Lower lobe of right lung (tissue), 2 donors: Measurements from ENCODE around the gene IL1RN. TPM values are rescaled to one million over a fixed set of nuclear protein-coding genes. Genes with fewer than 3 reads are reported as not detected.

Experiments used
- ATAC-seq, 2 donors: fragments of 200-7000 bp; cut with Tn5 transposase; one replicate each; pipeline ENCODE4 v1.9.1; 2020 to 2022; ENCODE audit warnings: mild to moderate bottlenecking in 2 of 2, moderate library complexity in 2 of 2
- DNase-seq: peaks from one replicate; pipeline ENCODE4 v3.0.0-alpha.2; 2020
- H3K27ac ChIP-seq: fragments of 200-600 bp; one replicate; pipeline ENCODE4 v1.8.0; 2022
- H3K27me3 ChIP-seq: fragments of 200-600 bp; one replicate; pipeline ENCODE4 v1.8.0; 2022; ENCODE audit warnings: low read depth
- H3K36me3 ChIP-seq: fragments of 200-600 bp; one replicate; pipeline ENCODE4 v1.8.0; 2022; ENCODE audit warnings: mild to moderate bottlenecking
- H3K4me1 ChIP-seq: fragments of 200-600 bp; one replicate; pipeline ENCODE4 v1.8.0; 2022
- H3K4me3 ChIP-seq: fragments of 200-600 bp; one replicate; pipeline ENCODE4 v1.8.0; 2022; ENCODE audit warnings: mild to moderate bottlenecking
- H3K9me3 ChIP-seq: fragments of 200-600 bp; one replicate; pipeline ENCODE4 v1.8.0; 2022
- intact Hi-C: fragments of 100-400 bp; cut with DNase I; formaldehyde crosslinking; loops from one replicate; pipeline ENCODE4 v1.11.0; 2022
- total RNA-seq: library from RNA; stranded (reverse); fragmentation: NEBNext Ultra II Directional; extraction: Animal tissue kit (Norgen Biotek cat#: 25700); gene quantifications from one replicate; pipeline ENCODE4 v1.2.1, GENCODE V29; 2021
- TF ChIP-seq, protein P1 (sequence below): fragments of 200-600 bp; IDR thresholded peaks from one replicate; pipeline ENCODE4 v1.8.0; 2022; ENCODE audit warnings: antibody characterized with exemption, mild to moderate bottlenecking
- donor health status: DM: no; HTN: yes; CAD: no; lungs with severe emphysema.

The IL1RN gene
- total RNA-seq, 1 donor from 2014 or later, result 20.1 TPM

DNA sequence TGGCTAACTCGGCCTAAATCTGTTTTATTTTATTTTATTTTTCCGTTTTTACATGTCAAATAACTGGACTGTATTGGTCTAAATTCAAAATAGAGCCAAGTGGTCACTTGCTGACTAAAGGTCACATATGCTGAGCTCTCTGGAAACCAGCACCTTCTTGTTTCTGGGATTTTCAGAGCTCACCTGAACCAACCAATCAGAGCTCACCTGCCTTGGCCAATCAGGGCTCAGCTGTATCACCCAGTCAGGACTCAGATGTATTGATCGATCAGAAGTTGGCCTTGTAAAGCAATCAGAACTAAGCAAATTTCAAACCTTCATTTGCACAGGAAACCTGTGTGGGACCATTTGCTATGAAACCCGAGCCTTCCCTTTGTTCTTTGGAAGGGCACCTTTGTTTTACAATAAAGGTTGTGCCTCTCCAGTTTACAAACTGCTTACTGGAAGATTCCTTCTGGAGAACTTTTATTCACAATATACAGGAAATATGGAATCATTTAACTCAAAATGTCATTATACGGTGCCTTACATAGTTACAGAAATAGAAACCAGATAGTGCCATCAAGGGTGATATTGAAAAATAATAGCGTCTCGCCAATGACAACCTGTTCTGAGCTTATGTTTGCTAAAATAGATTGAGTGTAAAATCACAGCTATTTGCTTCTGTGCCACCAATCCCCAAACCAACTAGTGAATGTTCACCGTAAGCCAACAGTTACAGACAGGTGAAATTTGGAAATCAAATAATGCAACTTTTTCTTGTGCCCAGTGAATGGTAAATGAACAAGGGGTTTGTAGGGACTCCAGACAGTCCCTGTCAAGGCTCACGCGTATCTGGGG lies 29.1 kb downstream of the IL1RN start:
- intact Hi-C loops, result no loop called here
- H3K27me3 ChIP-seq, result peaks cover 5% of the 10 kb centered on the region
- DNase-seq (no peak), ATAC-seq (peak in 1 of 2 donors; percentile 55)
- peak overlapping the region; percentile 69 for H3K27ac ChIP-seq
- no peaks in the 10 kb centered on the region for H3K9me3 ChIP-seq
- peaks cover 17% of the 10 kb centered on the region for H3K4me1 ChIP-seq
- H3K36me3 ChIP-seq, result no peaks in the 10 kb centered on the region
- H3K4me3 ChIP-seq, result peak overlapping the region; percentile 65
- TF ChIP-seq, protein P1, sequence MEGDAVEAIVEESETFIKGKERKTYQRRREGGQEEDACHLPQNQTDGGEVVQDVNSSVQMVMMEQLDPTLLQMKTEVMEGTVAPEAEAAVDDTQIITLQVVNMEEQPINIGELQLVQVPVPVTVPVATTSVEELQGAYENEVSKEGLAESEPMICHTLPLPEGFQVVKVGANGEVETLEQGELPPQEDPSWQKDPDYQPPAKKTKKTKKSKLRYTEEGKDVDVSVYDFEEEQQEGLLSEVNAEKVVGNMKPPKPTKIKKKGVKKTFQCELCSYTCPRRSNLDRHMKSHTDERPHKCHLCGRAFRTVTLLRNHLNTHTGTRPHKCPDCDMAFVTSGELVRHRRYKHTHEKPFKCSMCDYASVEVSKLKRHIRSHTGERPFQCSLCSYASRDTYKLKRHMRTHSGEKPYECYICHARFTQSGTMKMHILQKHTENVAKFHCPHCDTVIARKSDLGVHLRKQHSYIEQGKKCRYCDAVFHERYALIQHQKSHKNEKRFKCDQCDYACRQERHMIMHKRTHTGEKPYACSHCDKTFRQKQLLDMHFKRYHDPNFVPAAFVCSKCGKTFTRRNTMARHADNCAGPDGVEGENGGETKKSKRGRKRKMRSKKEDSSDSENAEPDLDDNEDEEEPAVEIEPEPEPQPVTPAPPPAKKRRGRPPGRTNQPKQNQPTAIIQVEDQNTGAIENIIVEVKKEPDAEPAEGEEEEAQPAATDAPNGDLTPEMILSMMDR, result no peak

DNA sequence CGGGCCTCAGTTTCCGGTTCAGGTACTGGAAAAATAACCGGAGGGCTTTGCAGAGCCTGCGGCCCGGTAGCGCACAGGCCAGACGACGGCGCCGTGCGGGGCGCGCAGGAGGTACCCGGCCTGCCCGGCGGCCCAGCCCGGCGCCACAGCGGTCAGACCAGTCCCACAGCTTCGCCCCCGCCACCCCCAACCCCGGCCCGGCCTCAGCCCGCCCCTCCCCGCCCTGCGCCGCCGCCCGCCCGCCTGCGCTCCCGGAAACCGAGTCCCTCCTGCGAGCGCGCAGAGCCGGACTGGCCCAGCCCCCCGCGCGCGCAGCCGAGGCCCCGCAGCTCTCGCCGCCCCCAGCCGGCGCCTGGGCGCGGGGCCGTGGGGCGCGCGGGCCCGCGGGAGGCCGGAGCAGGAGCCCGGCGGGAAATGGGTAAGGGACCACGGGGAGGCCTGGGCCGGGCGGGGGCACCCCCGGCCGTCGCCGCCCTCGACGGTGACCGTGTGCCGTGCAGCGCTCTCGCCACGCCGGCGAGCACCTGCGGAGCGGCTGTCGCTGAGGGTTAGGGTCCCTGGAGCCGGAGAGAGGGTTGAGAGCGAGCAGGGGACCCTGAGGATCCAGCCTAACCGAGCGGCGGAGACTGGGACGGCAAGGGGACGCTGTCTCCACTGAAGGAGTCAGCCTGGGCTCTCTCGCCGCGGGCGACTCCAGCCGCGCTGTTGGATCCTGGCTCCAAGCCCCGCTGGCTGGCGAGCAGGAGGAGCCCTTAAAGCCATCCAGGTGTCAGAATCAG lies 29.9 kb downstream of the IL1RN start:
- Histone ChIP-seq H3K27me3 (peaks cover 5% of the 10 kb centered on the region), H3K4me3 (peak overlapping the region; percentile 65), H3K27ac (peak overlapping the region; percentile 71), H3K4me1 (peaks cover 17% of the 10 kb centered on the region), H3K9me3 (no peaks in the 10 kb centered on the region), H3K36me3 (no peaks in the 10 kb centered on the region)
- ATAC-seq, result peak; percentile 95
- intact Hi-C loops, result no loop called here
- TF ChIP-seq, protein P1, result no peak
- peak; percentile 81 for DNase-seq

DNA sequence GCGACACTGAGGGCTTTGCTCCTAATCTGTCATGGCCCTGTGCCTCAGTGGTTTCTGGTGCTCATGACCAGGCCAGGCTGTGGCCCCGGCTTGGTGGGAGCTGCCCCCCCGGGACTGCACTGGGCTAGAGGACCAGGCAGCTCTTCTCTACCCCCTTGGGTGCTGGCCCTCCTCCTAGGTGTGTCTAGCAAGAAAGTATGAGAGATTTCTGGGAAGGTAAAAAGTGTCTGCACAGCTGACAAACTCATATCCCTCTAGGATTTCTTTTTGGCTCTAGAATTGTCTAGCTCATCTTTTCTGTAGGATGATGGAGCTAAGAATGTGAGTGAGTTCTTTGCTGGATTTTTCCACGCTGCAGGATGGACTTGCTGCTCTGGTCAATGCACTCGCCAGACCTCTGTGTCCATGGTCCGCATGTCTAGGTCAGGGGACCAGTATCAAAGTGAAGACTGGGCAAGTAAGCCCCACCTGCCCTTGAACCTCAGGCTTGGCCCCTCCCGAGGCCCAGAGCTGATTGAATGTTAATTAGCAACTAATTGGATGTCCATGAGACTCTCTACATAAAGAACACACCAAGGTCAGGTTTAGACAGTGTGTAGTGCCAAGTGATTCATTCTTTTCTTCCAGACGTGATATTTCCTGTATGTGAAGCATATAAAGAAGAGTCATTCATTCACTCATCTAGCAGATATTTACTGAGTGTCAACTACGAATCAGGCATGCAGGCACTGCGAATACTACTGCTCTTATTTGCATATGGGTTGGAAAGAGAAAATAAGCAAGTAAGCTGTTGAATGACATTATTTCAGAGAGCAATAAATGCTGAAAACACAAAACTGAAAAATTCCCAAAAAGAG lies 30.7 kb downstream of the IL1RN start:
- Histone ChIP-seq H3K4me1 (peaks cover 17% of the 10 kb centered on the region), H3K4me3 (peak overlapping the region; percentile 65), H3K36me3 (no peaks in the 10 kb centered on the region), H3K9me3 (no peaks in the 10 kb centered on the region), H3K27me3 (peaks cover 5% of the 10 kb centered on the region), H3K27ac (peak overlapping the region; percentile 71)
- DNase-seq, result no peak
- intact Hi-C loops, result no loop called here
- peak; percentile 31 to 56 for ATAC-seq
- TF ChIP-seq, protein P1, result no peak

GRCh38 chr2:113158884-113159553 lies 31.6 kb downstream of the IL1RN start:
- ATAC-seq, result no peak
- Histone ChIP-seq H3K4me1 (peaks cover 17% of the 10 kb centered on the region), H3K9me3 (no peaks in the 10 kb centered on the region), H3K27ac (no peak overlapping the region), H3K36me3 (no peaks in the 10 kb centered on the region), H3K4me3 (no peak overlapping the region), H3K27me3 (peaks cover 5% of the 10 kb centered on the region)
- TF ChIP-seq, protein P1, result no peak
- DNase-seq, result no peak
- intact Hi-C loops, result no loop called here
